Right lobe of liver (tissue), 6 donors: ENCODE data around the gene AK3. TPM values are rescaled to one million over a fixed set of nuclear protein-coding genes. Genes with fewer than 3 reads are reported as not detected.

Experiments
- ATAC-seq, 4 donors: fragments of 200-7000 bp; cut with Tn5 transposase; one replicate each; pipeline ENCODE4 v1.9.1; 2020; ENCODE audit warnings: mild to moderate bottlenecking in 4 of 4, moderate library complexity in 4 of 4
- DNase-seq, 3 donors: peaks; one replicate each; pipeline ENCODE4 v3.0.0-alpha.2; 2020
- H3K27ac ChIP-seq, 3 donors: fragments of 200-600 bp; one replicate each; pipeline ENCODE4 v1.8.0; 2022
- H3K27me3 ChIP-seq, 2 donors: fragments of 200-600 bp; one replicate each; pipeline ENCODE4 v1.8.0; 2022
- H3K36me3 ChIP-seq, 4 donors: fragments of 200-600 bp; sonication (generic) in 1 of 4; one replicate each; pipeline versions ENCODE4 v1.5.1 to v1.8.0; 2017 to 2022; ENCODE audit warnings: control low read depth in 1 of 4
- H3K4me1 ChIP-seq, 4 donors: fragments of 200-600 bp; sonication (generic) in 1 of 4; one replicate each; pipeline versions ENCODE4 v1.5.1 to v1.8.0; 2017 to 2022; ENCODE audit warnings: control low read depth in 1 of 4
- H3K4me3 ChIP-seq, 3 donors: fragments of 200-600 bp; one replicate each; pipeline ENCODE4 v1.8.0; 2022
- H3K9me3 ChIP-seq, 4 donors: fragments of 200-600 bp; sonication (generic) in 1 of 4; one replicate each; pipeline versions ENCODE4 v1.5.1 to v1.8.0; 2017 to 2022; ENCODE audit warnings: control low read depth in 1 of 4
- POLR2A ChIP-seq: fragments of 450-650 bp; IDR thresholded peaks from one replicate; pipeline ENCODE4 v1.6.1; 2017; ENCODE audit warnings: antibody characterized with exemption, mild to moderate bottlenecking
- whole genome bisulfite sequencing: methylation state at CpG from one replicate; pipeline ENCODE4 v1.1.6; 2018; ENCODE audit warnings: low coverage, low lambda C conversion rate; ENCODE audit not compliant: insufficient coverage; ENCODE audit errors: missing lambda C conversion rate; 5-methylcytosine and 5-hydroxymethylcytosine counted together
- intact Hi-C, 2 donors: fragments of 100-400 bp; cut with DNase I; formaldehyde crosslinking; loops; one replicate each; pipeline versions ENCODE4 v1.11.2 to v1.14.1; 2022
- total RNA-seq, 6 experiments: library from RNA; depleted of rRNA in 2 of 6; stranded (reverse); fragments of >200 nt in 2 of 6; fragmentation: NEBNext Ultra II Directional in 3 of 6; extraction: Animal tissue kit (Norgen Biotek cat#: 25700) in 3 of 6; gene quantifications; one replicate each; pipeline versions ENCODE4 v1.1.0 to v1.2.4, GENCODE V29; 2016 to 2023
- TF ChIP-seq, protein P1 (sequence below), 4 donors: fragments of 200-600 bp in 3 of 4; fragments of 450-650 bp in 1 of 4; IDR thresholded peaks; one replicate each; pipeline versions ENCODE4 v1.5.1 to v1.8.0; 2016 to 2022; ENCODE audit warnings: antibody characterized with exemption in 4 of 4, mild to moderate bottlenecking in 2 of 4
- donor health status: DM: no; HTN: yes; CAD: no.
- donor health status: DM: no; HTN: no; CAD: no.
- donor health status: DM: no; HTN: no; CAD: no.
- donor health status: DM: no; HTN: yes; CAD: no.
- donor health status: DM: no; HTN: yes; CAD: no.

AK3 gene
- total RNA-seq, 6 experiments from 2014 or later, result 72.4 to 131 (median 99.5) TPM

DNA sequence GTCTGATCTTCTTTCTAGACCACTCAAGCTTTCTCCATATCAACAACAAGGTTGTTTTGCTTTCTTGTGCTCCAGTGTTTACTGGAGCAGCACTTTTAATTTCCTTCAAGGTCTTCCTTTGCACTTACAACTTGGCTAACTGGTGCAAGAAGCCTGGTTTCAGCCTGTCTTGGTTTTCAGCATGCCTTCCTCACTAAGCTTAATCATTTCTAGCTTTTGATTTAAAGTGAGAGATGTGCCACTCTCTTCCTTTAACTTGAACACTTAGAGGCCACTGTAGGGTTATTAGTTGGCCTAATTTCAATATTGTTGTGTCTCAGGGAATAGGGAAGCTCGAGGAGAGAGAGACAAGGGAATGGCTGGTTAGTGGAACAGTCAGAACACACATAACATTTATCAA, 13.4 kb downstream of the AK3 start:
- H3K4me3 ChIP-seq, result no peak overlapping the region
- H3K4me1 ChIP-seq, result no peaks in the 10 kb centered on the region
- 50% methylated on average over 1 of the region's 1 CpG for WGBS
- DNase-seq (no peak), ATAC-seq (no peak)
- no peaks in the 10 kb centered on the region for H3K9me3 ChIP-seq
- intact Hi-C loops, result no loop called here
- H3K36me3 ChIP-seq, result peaks cover 0 to 8% (median 3%) of the 10 kb centered on the region in 4 donors
- TF ChIP-seq POLR2A, result no peak
- TF ChIP-seq, protein P1, sequence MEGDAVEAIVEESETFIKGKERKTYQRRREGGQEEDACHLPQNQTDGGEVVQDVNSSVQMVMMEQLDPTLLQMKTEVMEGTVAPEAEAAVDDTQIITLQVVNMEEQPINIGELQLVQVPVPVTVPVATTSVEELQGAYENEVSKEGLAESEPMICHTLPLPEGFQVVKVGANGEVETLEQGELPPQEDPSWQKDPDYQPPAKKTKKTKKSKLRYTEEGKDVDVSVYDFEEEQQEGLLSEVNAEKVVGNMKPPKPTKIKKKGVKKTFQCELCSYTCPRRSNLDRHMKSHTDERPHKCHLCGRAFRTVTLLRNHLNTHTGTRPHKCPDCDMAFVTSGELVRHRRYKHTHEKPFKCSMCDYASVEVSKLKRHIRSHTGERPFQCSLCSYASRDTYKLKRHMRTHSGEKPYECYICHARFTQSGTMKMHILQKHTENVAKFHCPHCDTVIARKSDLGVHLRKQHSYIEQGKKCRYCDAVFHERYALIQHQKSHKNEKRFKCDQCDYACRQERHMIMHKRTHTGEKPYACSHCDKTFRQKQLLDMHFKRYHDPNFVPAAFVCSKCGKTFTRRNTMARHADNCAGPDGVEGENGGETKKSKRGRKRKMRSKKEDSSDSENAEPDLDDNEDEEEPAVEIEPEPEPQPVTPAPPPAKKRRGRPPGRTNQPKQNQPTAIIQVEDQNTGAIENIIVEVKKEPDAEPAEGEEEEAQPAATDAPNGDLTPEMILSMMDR (IDR thresholded peaks at IDR 0.05), result no peak
- no peak overlapping the region for H3K27ac ChIP-seq
- no peaks in the 10 kb centered on the region for H3K27me3 ChIP-seq

DNA sequence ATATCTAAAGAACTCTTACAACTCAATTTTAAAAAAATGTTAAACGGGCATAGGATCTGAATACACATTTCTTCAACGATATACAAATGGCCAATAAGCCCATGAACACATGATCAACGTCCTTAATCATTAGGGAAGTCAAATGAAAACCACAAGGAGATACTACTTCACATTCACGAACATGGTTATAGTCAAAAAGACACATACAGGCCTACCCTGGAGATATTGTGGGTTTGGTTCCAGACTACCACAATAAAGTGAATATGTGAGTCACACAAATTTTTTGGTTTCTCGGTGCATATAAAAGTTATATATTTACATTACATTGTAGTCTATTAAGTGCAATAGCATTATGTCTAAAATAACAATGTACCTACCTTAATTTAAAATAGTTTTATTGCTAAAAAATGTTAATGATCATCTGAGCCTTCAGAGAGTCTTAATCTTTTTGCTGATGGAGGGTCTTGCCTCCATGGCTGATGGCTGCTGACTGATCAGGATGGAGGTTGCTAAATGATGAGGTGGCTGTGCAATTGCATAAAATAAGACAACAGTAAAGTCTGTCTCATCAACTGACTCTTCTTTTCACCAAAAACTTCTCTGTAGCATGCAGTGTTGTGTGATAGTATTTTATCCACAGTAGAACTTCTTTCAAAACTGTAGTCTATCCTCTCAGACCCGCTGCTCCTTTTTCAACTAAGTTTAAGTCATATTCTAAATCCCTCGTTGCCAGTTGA, 15.1 kb downstream of the AK3 start:
- H3K4me1 ChIP-seq, result no peaks in the 10 kb centered on the region
- DNase-seq (no peak), ATAC-seq (no peak)
- H3K27me3 ChIP-seq, result no peaks in the 10 kb centered on the region
- no peak overlapping the region for H3K4me3 ChIP-seq
- 77% methylated on average over 7 of the region's 7 CpGs for WGBS
- H3K27ac ChIP-seq, result no peak overlapping the region
- H3K36me3 ChIP-seq, result peaks cover 0 to 17% (median 9%) of the 10 kb centered on the region in 4 donors
- intact Hi-C loops, result no loop called here
- TF ChIP-seq POLR2A, result no peak
- TF ChIP-seq, protein P1 (IDR thresholded peaks at IDR 0.05), result no peak
- H3K9me3 ChIP-seq, result no peaks in the 10 kb centered on the region

DNA sequence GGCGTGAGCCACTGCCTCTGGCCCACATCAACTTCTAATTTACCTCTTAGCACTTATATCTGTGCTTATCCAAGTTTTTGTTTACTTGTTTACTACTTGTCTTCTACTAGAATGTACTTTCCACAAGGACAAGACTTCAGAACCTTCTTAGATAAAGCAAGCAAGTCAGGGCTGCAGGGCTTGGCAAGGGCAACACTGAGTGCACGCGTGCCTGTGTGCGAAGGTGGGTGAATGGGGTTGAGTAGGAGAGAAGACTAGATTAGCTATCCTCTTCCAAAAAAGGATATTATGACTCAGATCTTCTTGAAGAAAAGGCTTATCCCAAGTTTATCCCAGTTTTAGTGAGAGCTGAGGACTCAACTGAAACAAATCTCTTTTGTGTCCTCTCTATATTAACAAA, 19.3 kb downstream of the AK3 start:
- 98% methylated on average over 4 of the region's 4 CpGs for WGBS
- Histone ChIP-seq H3K9me3 (no peaks in the 10 kb centered on the region), H3K4me1 (no peaks in the 10 kb centered on the region), H3K27me3 (no peaks in the 10 kb centered on the region), H3K36me3 (peaks cover 0 to 50% (median 29%) of the 10 kb centered on the region in 4 donors), H3K4me3 (no peak overlapping the region), H3K27ac (no peak overlapping the region)
- DNase-seq (no peak), ATAC-seq (no peak)
- intact Hi-C loops, result no loop called here
- TF ChIP-seq, protein P1 (IDR thresholded peaks at IDR 0.05), result no peak
- TF ChIP-seq POLR2A, result no peak

DNA sequence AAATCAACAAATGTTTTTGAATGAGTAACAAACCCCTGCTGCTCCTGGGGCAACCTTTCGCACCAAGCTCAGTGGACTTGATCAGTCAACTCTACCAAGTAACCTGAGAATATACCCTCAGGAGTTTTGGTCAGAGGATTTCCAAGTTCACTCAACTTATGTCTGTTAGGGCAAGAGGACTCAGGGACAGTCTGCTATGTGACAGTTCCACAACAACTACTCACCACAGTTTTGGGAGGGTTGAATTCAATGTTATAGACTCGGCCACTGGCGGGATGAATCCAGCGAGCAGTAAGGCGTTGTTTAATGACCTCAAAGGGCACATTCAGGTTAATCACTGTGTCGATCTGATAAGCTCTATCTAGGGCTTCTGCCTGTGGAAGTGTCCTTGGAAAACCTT, 22.1 kb downstream of the AK3 start:
- Histone ChIP-seq H3K27ac (no peak overlapping the region), H3K36me3 (peaks cover 0 to 66% (median 41%) of the 10 kb centered on the region in 4 donors), H3K27me3 (no peaks in the 10 kb centered on the region), H3K4me1 (no peaks in the 10 kb centered on the region), H3K4me3 (no peak overlapping the region), H3K9me3 (no peaks in the 10 kb centered on the region)
- TF ChIP-seq, protein P1 (IDR thresholded peaks at IDR 0.05), result no peak
- no peak for TF ChIP-seq POLR2A
- ATAC-seq, result no peak
- 92% methylated on average over 5 of the region's 6 CpGs for WGBS
- intact Hi-C loops, result no loop called here
- DNase-seq, result no peak
